H1 (cell line): ENCODE measurements around the gene TLCD3B. TPM values are rescaled to one million over a fixed set of nuclear protein-coding genes. Genes with fewer than 3 reads are reported as not detected.

Source experiments
- POU5F1 ChIP-seq: IDR thresholded peaks from 2 replicates; pipeline ENCODE4 v1.6.1; 2011; ENCODE audit warnings: low read depth, mild to moderate bottlenecking, low read length, moderate library complexity
- RBBP5 ChIP-seq: IDR thresholded peaks from 2 replicates; pipeline ENCODE4 v1.7.1; 2012; ENCODE audit warnings: low read depth, mild to moderate bottlenecking, inconsistent platforms, low read length, moderate library complexity, borderline replicate concordance
- SUZ12 ChIP-seq: fragments of 200-600 bp; sonication (generic); IDR thresholded peaks from 2 replicates; pipeline ENCODE4 v1.6.1; 2012; ENCODE audit warnings: mild to moderate bottlenecking, inconsistent platforms, low read length, moderate library complexity, mixed read lengths
- YY1 ChIP-seq: IDR thresholded peaks from 2 replicates; pipeline ENCODE4 v1.6.1; 2011; ENCODE audit warnings: low read depth, mild to moderate bottlenecking, low read length
- polyA plus RNA-seq, 7 experiments: library from polyadenylated mRNA; depleted of rRNA in 3 of 7; stranded (reverse) in 5 of 7; unstranded in 2 of 7; fragments of >200 nt in 5 of 7; fragments of 200-250 nt in 2 of 7; gene quantifications; 1 replicate in 5 of 7; 2 replicates in 1 of 7; 4 replicates in 1 of 7; pipeline versions ENCODE4 v1.2.1 to v1.2.3, GENCODE V29; 2011 to 2013; ENCODE audit warnings: missing spikeins in 2 of 7, mixed read lengths in 2 of 7
- total RNA-seq: library from RNA; stranded (reverse); fragmentation: NEBNext Ultra II Directional; extraction: Animal tissue kit (Norgen Biotek cat#: 25700); gene quantifications from 2 replicates; pipeline ENCODE4 v1.2.1, GENCODE V29; 2021
- TF ChIP-seq, protein P1 (sequence below): IDR thresholded peaks from 2 replicates; pipeline ENCODE4 v1.6.1; 2012; ENCODE audit warnings: low read length, inconsistent platforms
- TF ChIP-seq, protein P2 (sequence below): IDR thresholded peaks from 2 replicates; pipeline ENCODE4 v1.6.1; 2012; ENCODE audit warnings: inconsistent platforms
- TF ChIP-seq, protein P3 (sequence below): IDR thresholded peaks from 2 replicates; pipeline ENCODE4 v1.6.1; 2011; ENCODE audit warnings: low read length, improper control_type of control experiment

The TLCD3B gene
- total and polyA plus RNA-seq, 2 of the 8 experiments (the other 6 are each of a cell fraction or from before 2014, with no cell fraction given): 15.2 to 26.9 TPM

DNA sequence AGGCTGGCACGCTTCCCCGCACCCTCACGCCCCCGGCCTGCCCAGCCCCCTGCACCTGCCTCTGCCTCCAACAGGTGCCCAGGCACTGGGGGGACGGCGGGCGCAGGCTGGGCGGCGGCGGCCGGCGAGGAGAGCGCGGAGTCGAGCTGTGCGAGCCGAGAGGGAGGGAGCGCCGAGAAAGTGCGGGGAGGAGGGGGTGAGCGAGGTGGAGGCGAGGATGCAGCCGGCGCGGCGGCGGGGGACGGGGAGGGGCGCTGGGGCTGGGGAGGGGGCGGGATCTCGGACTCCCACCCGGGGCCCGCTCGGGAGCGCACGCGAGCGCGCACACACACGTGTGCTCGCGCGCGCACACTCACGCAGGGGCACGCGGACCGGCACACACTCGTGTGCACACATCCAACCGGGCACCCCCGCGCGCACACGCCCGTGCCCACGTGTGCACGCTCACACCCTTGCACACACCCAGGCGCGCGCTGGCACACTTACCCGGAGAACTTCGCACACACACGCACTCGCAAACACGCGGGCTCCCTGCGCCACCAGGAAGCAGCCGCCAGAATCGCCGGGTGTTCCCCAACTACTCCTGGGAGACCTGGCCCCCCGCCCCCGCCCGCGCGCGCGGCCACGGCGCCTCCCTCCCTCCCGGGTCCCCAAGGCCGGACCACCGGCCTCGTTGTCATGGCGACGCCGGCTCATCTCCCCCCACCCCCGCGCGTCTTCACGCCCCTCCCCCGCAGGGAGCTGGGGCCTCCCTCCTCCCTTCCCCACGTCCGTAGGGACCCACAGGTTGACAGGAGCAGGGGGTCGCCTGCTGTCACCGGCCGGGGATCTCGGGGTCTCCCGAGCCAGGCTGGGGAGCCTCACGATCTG is 20.0 kb downstream of the TLCD3B start, which contains the start of gene DOC2A (continued):
- TF ChIP-seq SUZ12 (no peak), YY1 (peak; percentile 46; the same call in 1 of the 2 replicates), RBBP5 (peak; percentile 50), POU5F1 (no peak)
- TF ChIP-seq, protein P1, sequence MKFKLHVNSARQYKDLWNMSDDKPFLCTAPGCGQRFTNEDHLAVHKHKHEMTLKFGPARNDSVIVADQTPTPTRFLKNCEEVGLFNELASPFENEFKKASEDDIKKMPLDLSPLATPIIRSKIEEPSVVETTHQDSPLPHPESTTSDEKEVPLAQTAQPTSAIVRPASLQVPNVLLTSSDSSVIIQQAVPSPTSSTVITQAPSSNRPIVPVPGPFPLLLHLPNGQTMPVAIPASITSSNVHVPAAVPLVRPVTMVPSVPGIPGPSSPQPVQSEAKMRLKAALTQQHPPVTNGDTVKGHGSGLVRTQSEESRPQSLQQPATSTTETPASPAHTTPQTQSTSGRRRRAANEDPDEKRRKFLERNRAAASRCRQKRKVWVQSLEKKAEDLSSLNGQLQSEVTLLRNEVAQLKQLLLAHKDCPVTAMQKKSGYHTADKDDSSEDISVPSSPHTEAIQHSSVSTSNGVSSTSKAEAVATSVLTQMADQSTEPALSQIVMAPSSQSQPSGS: no peak
- TF ChIP-seq, protein P2, sequence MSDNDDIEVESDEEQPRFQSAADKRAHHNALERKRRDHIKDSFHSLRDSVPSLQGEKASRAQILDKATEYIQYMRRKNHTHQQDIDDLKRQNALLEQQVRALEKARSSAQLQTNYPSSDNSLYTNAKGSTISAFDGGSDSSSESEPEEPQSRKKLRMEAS: peak; percentile 65; the same call in 1 of the 2 replicates
- TF ChIP-seq, protein P3, sequence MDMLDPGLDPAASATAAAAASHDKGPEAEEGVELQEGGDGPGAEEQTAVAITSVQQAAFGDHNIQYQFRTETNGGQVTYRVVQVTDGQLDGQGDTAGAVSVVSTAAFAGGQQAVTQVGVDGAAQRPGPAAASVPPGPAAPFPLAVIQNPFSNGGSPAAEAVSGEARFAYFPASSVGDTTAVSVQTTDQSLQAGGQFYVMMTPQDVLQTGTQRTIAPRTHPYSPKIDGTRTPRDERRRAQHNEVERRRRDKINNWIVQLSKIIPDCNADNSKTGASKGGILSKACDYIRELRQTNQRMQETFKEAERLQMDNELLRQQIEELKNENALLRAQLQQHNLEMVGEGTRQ: no peak
